Effector CD8-positive, alpha-beta T cell (primary cell): Measurements from ENCODE around the gene ELF4.
"Not testable (repeated sequence)": the region's sequence is repeated elsewhere in the genome, so short reads cannot be mapped to it uniquely, and the experiment has no call there.

Experiments used
- DNase-seq: peaks from one replicate; lab custom pipeline; 2025; lab: John Stamatoyannopoulos, UW

Gene ELF4

DNA sequence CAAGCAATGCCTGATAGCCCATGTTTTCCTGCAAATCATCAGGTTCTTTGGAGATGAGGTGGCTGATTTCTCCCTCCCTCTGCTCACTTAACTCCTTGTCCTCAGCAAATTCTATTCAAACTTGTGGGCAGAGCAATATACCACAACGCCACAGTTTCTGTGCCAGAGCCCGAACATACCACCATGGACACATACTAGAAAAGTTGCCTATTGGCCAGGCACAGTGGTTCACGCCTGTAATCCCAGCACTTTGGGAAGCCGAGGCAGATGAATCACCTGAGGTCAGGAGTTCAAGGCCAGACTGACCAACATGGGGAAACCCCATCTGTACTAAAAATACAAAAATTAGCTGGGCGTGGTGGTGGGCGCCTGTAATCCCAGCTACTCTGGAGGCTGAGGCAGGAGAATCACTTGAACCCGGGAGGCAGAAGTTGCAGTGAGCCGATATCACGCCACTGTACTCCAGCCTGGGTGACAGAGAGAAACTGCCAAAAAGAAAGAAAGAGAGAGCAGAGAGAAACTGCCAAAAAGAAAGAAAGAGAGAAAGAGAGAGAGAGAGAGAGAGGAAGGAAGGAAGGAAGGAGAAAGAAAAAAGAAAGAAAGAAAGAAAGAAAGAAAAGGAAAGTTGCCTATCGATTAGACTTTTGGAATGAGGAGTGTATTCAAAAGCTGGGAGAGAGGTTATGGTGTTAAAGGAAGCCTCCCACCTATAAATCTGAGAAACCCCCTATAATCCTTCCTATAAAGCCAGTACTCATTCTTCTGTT, 5.0 kb upstream of the ELF4 start:
- not testable (repeated sequence) for DNase-seq

DNA sequence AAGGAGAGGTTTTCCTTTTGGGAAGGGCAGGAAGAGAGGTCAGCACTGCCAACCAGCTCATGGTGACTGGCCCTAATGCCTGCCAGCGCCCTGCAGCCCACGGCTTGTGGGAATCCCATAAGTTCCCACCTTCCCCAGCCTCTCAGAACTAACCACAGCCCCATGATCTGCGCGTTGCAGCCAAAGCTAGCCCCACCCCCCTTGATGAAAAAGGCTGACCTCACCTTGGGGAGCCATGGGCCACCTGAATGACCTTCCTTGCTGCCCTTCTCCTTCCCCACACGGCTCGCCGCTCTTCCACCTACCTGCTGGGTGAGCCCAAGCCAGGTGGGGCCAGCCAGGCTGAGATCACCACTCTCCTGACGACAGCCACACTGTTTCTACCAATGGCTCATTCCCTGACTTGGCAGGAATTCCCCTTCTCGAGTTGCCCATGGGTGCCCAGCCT, 3.9 kb upstream of the ELF4 start:
- DNase-seq = no peak

DNA sequence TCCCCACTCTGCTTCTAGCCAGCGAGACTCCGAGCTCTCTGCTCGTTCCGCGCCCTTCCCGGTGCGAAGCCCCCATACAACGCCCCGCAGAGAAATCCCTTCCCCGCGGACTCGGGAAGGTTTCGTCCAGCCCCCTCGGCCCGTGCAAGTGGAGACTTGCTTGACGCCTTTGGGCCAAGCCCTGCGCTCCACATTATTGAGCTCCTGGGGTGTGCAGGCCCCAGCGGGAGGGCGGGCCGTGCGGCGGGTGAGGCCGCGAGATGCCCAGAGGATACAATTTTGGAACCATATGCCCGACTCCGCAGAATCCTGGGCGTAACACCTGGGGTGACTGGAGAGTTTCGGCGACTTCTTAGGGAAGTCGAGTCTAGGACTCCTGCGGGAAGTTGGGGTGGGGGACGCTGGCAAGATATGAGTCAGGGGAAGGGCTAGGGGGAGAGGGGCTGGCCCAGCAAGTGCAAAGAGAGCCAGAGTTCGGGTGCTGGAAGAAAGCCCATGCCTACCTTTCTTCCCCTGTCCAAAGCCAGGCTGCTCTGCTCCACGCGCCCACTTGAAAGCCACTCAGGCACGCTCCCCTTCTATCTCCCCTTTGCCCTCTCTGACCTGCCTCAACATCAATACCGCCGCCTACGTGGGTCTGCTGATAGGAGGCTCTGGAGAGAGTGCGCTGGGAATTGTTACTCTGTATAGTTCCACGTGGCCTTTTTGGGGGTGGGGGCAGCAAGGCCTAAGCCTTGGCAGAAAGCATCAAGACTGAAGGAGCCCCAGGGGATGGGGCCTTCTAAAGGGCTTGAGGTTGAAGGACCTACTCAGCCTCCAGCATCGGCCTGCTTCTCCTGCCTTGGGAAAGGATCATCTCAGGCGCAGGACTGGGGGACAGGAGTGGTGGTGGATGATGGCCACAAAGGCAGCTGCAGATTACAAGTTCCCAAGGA, 1.2 kb upstream of the ELF4 start:
- DNase-seq = no peak

DNA sequence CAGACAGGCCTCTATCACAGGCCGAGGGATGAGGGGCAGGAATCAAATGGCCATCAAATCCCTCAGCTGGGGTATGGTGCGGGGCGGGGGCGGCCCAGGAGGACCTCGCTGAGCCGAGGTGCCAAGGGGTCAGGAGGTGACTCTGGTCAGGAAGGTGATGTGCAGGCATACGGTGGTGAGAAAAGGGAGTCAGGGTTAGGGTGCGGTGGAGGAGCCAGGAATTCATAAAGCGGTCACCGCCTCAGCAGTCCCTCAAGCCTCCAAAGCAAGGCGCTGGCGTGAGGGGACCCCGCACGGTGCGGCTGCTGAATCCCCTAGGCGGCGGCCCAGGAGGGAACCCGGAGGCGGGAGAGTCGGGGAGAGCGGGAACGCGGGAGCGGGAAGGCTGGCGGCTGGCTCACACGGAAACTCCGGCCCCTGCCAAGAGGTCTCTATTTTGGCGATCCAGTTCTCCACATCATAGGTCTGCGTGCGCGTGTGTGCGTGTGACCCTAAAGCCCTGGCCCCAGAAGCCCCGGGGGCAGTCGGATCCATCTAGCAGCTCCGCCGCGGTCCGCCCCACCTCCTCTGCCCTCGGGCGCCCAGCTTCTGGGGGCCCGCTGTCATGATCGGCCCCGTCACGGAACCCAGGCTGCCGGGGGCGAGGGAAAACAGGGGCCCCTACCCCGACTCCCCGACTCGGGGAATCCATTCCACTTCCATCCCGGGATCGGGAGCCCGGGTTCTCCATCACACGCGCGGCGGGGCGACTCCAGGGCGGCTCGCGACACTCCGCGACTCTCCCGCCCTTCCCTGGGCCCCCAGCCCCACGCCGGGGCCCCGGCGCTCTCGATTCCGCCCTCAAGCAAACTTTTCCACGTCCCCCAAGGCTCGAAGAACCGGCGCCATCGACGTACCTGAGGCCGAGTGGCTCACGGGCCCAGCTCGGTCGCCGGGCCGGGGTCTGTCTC, 593 bp downstream of the ELF4 start:
- DNase-seq = no peak

DNA sequence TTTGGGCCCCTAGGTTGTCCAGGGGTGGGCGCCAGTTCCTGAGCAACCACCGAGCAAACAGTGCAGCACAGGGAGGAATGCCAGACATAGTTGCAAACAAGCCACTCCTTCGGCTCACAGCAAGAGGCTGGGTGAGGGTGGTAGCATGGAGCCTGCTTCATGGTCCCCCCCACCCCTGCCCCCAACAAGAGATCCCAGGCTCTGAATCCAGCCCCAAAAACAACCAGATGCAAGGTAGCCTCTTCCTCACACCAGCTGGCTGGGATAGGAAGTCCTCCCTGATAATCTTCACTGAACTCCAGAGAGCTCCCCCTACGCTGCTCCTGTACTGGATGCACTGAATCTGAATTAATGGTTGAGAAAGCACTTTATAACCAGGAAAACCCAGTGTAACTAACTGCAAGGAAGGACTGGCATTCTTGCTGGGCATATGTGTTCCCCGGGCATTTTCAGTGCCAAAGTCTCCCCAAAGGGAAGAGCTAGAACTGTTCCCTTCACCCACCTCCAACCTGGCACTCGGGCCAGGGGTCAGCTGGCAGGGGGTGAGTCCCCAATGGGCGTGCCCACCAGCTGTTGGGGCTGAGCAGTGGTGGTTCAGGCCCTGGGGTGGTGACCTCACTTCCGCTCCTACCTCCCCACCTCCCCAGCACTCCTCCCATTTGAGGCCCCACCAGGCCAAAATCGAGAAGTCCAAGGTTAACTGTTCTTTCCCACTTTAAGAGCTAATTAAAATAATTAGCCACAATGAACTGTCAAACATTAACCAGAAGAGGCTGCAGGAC, 1.5 kb downstream of the ELF4 start:
- peak; percentile 1 for DNase-seq

DNA sequence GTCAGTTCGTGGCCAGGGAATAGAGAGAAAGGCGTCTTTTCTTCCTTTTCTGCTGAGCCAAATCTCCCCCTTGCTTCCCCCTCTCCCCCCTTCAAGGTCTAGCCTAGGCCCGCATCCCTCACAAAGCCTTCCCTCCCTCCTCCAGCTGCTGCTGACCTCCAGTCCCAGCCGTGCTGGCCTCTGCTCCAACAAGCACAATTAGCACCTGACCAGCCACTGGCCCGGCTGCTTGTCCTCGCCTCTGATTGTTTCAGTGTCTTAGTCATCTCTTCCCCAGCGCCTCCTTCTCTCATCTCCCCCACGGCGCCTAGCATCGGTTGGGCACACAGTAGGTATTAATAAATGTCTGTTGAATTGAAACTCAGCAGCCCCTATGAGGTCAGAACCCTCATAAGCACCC, 4.2 kb downstream of the ELF4 start:
- DNase-seq = no peak

DNA sequence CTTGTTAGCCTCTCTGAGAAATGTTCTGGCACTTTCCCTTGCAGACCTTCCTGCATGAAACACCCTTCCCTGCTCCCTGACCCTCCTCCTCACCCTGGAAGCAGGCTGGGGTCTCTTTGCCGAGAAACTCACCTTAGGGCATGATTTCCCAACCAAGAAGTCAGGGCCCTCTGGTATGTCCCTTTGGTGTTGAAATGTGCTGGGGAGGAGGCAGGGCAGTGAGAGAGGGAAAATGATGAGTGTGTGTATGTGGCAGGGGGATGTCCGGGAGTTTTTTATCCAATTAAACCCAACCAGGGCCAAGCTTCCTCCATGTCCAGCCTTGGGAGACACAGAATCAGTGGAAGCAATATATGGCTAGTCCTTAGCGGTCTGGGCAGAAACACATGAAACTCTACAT, 5.1 kb downstream of the ELF4 start:
- no peak for DNase-seq

DNA sequence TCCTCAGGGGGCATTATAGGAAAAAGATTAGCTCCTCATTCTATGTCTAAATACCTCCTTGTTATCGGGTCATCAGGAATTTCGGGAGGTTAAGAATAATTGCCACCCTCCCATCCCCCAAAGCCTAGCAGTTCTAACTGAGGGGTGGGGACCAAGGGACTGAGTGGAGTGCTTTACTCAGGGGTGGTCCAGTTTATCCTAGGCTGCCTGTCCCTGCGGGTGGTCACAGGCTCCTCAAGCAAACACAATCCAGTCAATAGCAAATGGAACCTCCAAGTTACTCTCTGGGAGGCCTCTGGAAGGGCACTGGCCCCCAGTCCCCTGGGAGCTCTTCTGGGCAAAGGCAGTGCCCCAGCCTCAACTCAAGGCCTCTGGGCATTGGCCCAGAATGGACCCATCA, 6.7 kb downstream of the ELF4 start:
- no peak for DNase-seq

DNA sequence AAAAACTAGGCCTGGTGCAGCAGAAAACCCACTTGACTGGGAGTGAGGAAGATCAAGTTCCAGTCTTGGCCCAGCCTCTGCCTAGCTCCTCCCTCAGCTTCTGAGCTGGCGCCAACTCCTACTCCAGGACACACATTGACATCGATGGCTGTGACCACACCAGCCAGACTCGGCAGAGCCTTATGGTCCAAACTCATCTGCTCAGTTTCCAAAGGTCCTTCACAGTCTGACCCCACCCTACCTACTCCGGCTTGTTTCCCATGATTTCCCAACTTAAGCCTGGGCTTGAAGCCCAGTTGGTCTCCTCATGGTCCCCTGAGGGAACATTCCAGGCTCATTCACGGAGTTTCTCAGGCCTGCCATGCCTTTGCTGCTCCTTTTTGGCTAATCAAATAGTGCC, 10.1 kb downstream of the ELF4 start:
- no peak for DNase-seq

DNA sequence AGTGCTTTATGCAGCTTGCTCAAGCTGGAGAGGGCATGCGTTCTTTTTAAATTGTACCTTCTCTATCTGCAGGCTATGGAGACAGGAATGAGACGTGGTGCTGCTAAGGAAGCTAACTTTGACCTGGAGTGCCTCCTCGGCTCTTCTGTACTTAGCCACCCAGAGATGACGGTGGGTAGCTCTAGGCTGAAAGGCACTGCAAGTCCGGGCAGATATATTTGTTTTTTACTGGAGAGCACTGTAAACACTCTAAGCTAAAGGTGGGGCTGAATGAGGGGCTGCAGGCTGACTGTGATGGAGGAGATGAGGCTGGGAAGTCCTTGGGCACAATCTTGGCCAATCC, 12.1 kb downstream of the ELF4 start:
- no peak for DNase-seq

DNA sequence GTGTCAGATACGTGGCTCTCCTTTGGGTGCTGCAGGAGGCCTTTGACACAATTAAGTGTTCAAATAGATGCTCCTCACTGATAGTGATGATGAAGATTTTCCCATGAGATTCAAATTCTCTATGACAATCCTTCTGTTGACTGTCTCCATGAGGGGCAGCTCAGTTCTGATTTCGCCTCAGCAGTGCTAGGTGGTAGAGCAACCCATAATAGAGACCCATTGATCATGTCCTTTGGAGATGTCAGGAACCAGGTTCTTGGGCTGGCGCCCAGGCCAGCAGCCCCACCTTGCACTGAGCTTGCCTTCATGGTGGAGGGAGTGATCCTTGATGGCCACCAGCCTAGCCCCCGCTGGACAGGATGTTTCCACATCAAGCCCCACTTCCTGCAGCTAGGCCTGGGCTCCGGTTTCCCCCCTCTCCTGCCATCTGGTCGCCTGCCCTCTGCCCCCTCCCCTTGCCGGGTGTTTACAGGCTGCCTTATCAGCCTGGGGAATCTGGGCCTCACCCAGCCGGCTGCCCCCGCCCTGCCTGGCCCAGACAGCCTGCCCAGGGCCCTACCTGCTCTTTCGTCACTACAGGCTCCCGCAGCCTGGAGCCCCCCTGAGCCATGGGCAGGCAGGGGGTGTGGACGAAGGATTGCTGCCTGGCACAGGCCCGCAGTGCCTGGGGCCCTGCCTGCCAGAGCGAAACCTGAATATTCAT, 12.6 kb downstream of the ELF4 start:
- DNase-seq = peak; percentile 1

DNA sequence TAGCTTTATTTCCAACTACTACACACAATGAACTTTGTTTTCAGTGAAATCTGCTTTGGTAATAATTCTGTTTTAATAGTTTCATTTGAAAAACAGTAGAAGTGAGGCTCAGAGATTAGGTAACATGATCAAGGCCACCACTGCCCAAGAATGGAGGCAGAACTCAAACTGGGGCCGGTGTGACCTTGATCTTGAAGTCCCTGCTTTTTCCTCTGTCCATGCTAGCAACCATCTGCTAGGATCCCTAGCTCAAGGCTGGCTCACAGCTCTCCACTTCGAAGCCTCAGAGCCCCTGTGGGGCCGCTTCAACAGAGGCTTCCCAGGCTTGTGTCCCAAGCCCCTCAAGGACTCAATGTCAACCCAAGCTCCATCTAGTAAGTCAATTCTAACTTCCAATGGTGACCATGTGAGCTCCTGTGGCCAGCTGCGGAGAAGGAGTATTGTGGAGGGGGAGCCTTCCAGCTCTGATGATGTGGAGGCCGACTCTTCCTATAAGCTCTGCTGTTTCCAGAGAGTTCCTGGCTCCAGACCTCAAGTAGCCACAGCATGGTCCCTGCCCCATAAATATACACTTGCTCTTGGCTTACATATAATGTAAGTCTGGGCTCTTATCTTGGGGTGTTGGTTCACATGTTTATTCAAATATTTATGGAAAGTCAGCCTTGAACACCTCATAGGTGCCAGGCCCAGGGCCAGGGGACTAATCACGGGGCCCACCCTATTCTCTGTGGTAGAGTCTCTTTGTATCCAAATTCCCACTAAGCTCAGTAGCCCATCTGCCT, 14.9 kb downstream of the ELF4 start:
- DNase-seq = no peak

DNA sequence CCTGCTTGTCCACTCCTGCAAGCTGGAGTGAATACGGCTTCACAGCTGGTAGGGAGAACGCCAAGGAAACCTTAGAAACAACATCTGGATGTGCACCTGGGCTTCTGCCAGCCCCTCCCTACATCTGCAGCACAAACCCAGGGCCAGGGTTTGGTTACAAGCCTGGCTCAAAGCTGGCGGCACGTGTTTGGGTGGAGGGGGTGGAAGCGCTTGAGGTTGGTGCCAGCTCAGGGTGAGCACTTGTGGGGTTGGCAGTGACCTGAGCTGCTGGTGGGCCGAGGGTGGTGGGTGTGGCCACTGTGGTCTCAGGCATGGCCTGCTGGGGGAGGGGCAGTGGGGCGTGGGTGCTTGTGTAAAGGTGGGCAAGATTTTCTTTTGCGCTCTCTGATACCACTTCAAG, 15.6 kb downstream of the ELF4 start:
- DNase-seq = no peak

DNA sequence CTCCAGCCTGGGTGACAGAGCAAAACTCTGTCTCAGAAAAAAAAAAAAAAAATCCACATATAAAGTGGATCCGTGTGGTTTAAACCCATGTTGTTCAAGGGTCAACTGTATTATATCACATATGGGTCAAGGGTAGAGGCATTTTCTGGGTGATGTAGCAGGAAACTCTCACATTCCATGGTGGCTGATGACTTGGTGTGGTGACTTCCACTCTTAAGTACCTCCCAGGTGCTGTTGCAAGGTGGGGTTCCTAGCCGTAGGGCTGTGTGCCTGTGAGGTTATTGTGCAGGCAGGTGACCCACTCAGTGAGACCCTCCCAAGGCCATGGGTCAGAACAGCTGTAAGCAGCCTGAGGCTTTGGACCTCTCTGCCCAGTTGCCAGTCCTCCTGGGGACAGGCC, 17.0 kb downstream of the ELF4 start:
- no peak for DNase-seq

DNA sequence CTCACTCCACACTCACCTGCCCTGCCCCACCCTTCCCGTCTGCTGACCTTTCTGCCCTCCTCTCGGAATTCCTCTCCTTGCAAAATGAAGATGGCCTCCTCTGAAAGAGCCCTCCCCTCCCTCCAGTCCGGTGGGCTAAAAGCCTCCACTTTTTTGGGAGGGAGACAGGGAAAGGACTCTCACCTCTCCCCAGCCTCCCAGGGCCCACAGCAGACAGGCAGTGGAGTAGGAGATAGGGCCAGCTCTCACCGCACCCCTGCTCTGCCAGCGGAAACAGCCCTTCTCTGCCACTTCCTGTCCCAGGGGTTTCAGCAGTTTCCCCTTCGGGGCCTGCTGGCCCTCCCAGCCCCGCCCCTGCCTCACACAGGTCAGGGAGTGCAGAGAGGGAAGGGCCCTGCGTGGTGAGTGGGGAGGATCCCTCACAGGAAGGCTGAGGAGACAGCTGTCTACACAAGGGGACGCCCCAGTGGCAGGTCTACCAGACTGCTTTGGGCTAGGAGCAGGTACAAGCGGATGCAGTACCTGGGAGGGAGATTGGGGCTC, 18.2 kb downstream of the ELF4 start:
- peak; percentile 63 for DNase-seq

DNA sequence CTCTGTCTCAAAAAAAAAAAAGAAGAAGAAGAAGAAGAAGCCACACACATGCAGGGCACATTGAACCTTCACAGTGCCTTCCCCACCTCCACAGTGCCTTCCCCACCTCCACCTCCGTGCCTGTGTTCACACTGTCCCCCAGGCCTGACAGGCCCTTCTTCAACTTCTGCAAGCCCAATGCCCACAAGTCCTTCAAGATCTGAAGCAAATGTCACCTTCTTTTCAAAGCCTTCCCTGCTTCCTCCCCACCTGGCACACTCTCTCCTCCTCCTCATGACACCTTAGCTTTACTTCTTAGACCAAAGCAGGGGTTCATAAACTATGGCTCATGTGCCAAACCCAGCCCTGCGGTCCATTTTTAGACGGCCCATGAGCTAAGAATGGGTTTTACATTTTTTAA, 19.9 kb downstream of the ELF4 start:
- no peak for DNase-seq

DNA sequence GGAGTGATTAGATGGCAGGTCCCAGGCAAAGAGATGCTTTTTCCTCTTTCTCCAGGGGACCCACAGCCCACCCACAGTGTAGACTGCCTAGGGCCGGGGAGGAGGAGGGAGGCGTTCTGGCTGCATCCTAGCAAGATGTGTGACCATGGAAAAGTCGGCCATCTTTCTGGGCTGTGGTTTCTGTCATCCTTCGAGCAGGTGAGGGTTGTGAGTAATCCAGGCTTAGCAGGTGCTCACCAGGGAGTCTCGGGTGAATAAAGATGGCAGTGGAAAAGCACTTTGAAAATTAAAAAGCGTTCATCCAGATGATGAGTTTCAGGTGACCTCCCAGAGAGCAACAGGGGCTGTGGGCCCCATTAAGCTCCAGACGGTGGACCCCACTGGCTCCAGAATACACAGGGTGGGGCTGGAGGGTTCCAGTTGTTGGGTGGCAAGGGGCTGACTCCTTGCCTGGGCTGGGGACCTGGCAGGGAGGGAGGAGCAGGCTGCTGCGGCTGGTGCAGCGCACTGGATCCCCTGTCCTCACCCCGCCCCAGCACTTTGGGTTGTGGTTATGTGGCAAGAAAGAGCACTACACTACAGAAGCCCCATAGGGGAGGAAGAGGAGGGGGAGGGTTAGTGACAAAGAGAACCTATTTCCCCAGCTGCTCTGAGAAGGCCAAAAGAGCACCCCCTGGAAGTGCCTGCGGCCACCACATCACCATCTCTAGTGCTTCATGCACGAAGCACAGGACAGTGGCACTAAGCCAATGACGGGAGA, 23.7 kb downstream of the ELF4 start:
- peak; percentile 33 for DNase-seq

DNA sequence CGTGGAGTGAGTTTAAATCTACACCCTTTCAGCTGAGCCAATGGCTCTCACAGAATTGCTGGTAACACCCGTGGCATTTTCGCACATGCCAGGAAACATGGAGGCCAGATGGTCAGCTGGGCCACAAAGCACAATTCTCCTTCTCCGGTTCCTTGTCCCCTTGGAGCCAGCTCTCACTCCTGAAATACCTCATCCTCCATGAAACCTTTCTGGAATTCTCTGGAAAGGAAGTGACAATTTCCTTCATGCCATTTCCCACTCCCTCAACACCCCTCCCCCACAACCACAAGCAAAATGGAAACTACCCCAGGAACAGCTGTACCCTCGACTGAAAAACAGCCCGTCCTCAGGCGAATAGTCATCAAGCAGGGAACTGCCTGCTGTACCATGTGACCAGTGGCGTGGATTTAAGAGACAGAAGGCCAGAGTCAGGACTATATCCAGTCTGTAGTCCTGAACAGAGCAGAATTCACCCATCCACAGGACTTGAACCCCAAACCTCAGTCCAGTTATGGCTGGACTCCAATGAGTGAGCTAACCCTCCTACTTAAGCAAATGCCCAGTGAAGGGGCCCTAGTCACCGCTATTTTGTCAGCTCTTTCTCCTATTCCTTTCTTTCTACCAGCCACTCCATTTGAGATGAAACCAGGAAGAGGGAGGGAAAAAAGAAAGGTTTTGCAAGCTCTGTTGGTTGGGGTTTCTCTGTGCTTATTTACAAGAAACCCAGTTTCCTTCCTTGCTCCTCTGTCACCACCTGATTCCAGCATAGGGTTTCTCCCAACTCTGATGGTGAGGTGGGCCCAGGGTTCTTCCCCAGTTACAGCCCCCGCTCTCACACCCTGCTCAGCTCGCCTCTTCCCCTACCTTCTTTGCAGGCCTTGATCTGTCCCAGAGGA, 24.5 kb downstream of the ELF4 start:
- no peak for DNase-seq
